ENCODE results near the gene TMCC1. TPM values are rescaled to one million over a fixed set of nuclear protein-coding genes. Genes with fewer than 3 reads are reported as not detected.

The TMCC1 gene
- polyA plus RNA-seq, 1 of the 3 experiments (the other 2 are of a cell fraction): 7.2 TPM

- H3K4me2 ChIP-seq: no peak overlapping the region
- POLR2A ChIA-PET: no interaction called here
Measured at GRCh38 chr3:129927072-129927471, 33.6 kb upstream of the TMCC1 start.

GRCh38 chr3:129919806-129920205, 26.3 kb upstream of the TMCC1 start:
- Histone ChIP-seq H3K27ac (ENCODE audit: low read depth in 2 of 2, low read length in 1 of 2) (no peak overlapping the region), H3F3A (replicated peaks; ENCODE audit: insufficient read depth) (no peaks in the 10 kb centered on the region), H4K20me1 (ENCODE audit: insufficient read depth) (no peaks in the 10 kb centered on the region), H3K9me2 (no peaks in the 10 kb centered on the region), H3K27me3 (ENCODE audit: insufficient read depth) (no peaks in the 10 kb centered on the region), H3K4me1 (ENCODE audit: control insufficient read depth in 1 of 2, insufficient read depth in 2 of 2, low read depth in 1 of 2, low read length in 1 of 2) (no peaks in the 10 kb centered on the region), H3K36me3 (replicated peaks in 1 of 2; ENCODE audit: control insufficient read depth in 1 of 2, insufficient read depth in 2 of 2, low read length in 1 of 2) (no peaks in the 10 kb centered on the region), H3K4me2 (no peak overlapping the region), H3K79me2 (ENCODE audit: insufficient read depth) (no peaks in the 10 kb centered on the region), H3K9me3 (peaks cover 12% of the 10 kb centered on the region; the same call in 1 of the 2 replicates), H2AFZ (ENCODE audit: low read depth) (no peak overlapping the region), H3K9ac (no peak overlapping the region), H3K4me3 (ENCODE audit: low read depth in 2 of 2, low read length in 1 of 2) (no peak overlapping the region)
- ChIA-PET POLR2A (no interaction called here), CTCF (interaction anchor here (0.5 to 1.3 kb wide), 4 partner anchors 14 to 536 kb away, joined by 3 to 5 read pairs (median 4); no protein-coding TSS in a partner anchor)
- DNase-seq: no peak
- WGBS (ENCODE audit: low lambda C conversion rate): 67% methylated on average over 1 of the region's 1 CpG
- TF ChIP-seq SMC3 (IDR thresholded peaks at IDR 0.05; ENCODE audit: low read depth, low read length) (no peak), USF2 (IDR thresholded peaks at IDR 0.05; ENCODE audit: borderline replicate concordance, low read depth, low read length) (no peak), PBX3 (IDR thresholded peaks at IDR 0.05) (no peak), RCOR1 (IDR thresholded peaks at IDR 0.05; ENCODE audit: low read length) (no peak), IRF3 (IDR thresholded peaks at IDR 0.05; ENCODE audit: low read depth, low read length) (no peak), RFX5 (IDR thresholded peaks at IDR 0.05; ENCODE audit: low read length) (no peak), ELF1 (IDR thresholded peaks at IDR 0.05) (no peak), MAX (IDR thresholded peaks at IDR 0.05; ENCODE audit: low read depth) (no peak)

More at GRCh38 chr3:129927072-129927471, 33.6 kb upstream of the TMCC1 start:
- CTCF ChIA-PET: interaction anchor here (0.8 to 2.0 kb wide), 8 partner anchors 8 to 437 kb away, joined by 3 to 6 read pairs (median 3); no protein-coding TSS in a partner anchor
- Histone ChIP-seq H3K4me1 (ENCODE audit: control insufficient read depth in 1 of 2, insufficient read depth in 2 of 2, low read depth in 1 of 2, low read length in 1 of 2) (no peaks in the 10 kb centered on the region), H3K27ac (ENCODE audit: low read depth in 2 of 2, low read length in 1 of 2) (no peak overlapping the region), H3K27me3 (ENCODE audit: insufficient read depth) (no peaks in the 10 kb centered on the region), H3K9me3 (no peaks in the 10 kb centered on the region), H3K9ac (no peak overlapping the region), H3K4me3 (ENCODE audit: low read depth in 2 of 2, low read length in 1 of 2) (no peak overlapping the region), H3F3A (replicated peaks; ENCODE audit: insufficient read depth) (no peaks in the 10 kb centered on the region), H3K79me2 (ENCODE audit: insufficient read depth) (no peaks in the 10 kb centered on the region), H3K9me2 (no peaks in the 10 kb centered on the region), H2AFZ (ENCODE audit: low read depth) (no peak overlapping the region), H4K20me1 (ENCODE audit: insufficient read depth) (no peaks in the 10 kb centered on the region), H3K36me3 (replicated peaks in 1 of 2; ENCODE audit: control insufficient read depth in 1 of 2, insufficient read depth in 2 of 2, low read length in 1 of 2) (no peaks in the 10 kb centered on the region)
- TF ChIP-seq CHD2 (IDR thresholded peaks at IDR 0.05; ENCODE audit: low read length, partially characterized antibody): no peak
- TF ChIP-seq JUND (IDR thresholded peaks at IDR 0.05): no peak
- TF ChIP-seq FOXM1 (IDR thresholded peaks at IDR 0.05; ENCODE audit: low read depth): no peak
- TF ChIP-seq MEF2A (IDR thresholded peaks at IDR 0.05; ENCODE audit: borderline replicate concordance, low read depth): no peak
- TF ChIP-seq SMC3 (IDR thresholded peaks at IDR 0.05; ENCODE audit: low read depth, low read length): no peak
- no peak for TF ChIP-seq RAD21 (IDR thresholded peaks at IDR 0.05; ENCODE audit: low read length)
- TF ChIP-seq USF2 (IDR thresholded peaks at IDR 0.05; ENCODE audit: borderline replicate concordance, low read depth, low read length): no peak
- no peak for TF ChIP-seq TCF12 (IDR thresholded peaks at IDR 0.05)
- TF ChIP-seq ZBTB33 (IDR thresholded peaks at IDR 0.05; ENCODE audit: borderline replicate concordance, low read depth): no peak
- TF ChIP-seq RXRA (IDR thresholded peaks at IDR 0.05; ENCODE audit: borderline replicate concordance, low read depth): no peak
- TF ChIP-seq NFIC (IDR thresholded peaks at IDR 0.05; ENCODE audit: borderline replicate concordance): no peak
- WGBS (ENCODE audit: low lambda C conversion rate): 24% methylated on average over 3 of the region's 5 CpGs
- no peak for DNase-seq
